Breast epithelium (tissue), 4 donors: ENCODE measurements around the gene SPIRE2. TPM values are rescaled to one million over a fixed set of nuclear protein-coding genes. Genes with fewer than 3 reads are reported as not detected.

ENCODE experiments used
- DNase-seq, 2 donors: peaks; one replicate each; pipeline ENCODE4 v3.0.0-alpha.2; 2019; ENCODE audit warnings: low spot score in 2 of 2
- H3K27ac ChIP-seq, 2 donors: fragments of 200-600 bp; sonication (generic) in 1 of 2; one replicate each; pipeline ENCODE4 v1.5.1; 2016 to 2019; ENCODE audit warnings: mild to moderate bottlenecking in 1 of 2
- H3K27me3 ChIP-seq, 2 donors: fragments of 200-600 bp; sonication (generic) in 1 of 2; one replicate each; pipeline versions ENCODE4 v1.5.1 to v1.6.0; 2017 to 2019; ENCODE audit warnings: control low read depth in 1 of 2, mild to moderate bottlenecking in 1 of 2
- H3K36me3 ChIP-seq: fragments of 200-600 bp; one replicate; pipeline ENCODE4 v1.5.1; 2019
- H3K4me1 ChIP-seq, 2 donors: fragments of 200-600 bp; sonication (generic); one replicate each; pipeline ENCODE4 v1.5.1; 2016 to 2019; ENCODE audit warnings: control low read depth in 1 of 2
- H3K4me3 ChIP-seq, 3 donors: fragments of 200-600 bp; sonication (generic); 1 replicate in 2 of 3; 2 replicates in 1 of 3; pipeline ENCODE4 v1.5.1; 2016 to 2019; ENCODE audit warnings: mild to moderate bottlenecking in 3 of 3, moderate library complexity in 2 of 3
- H3K9me3 ChIP-seq, 2 donors: fragments of 200-600 bp; sonication (generic) in 1 of 2; one replicate each; pipeline ENCODE4 v1.5.1; 2016 to 2019; ENCODE audit warnings: control low read depth in 1 of 2
- POLR2A ChIP-seq: fragments of 450-650 bp; IDR thresholded peaks from one replicate; pipeline ENCODE4 v1.6.1; 2016; ENCODE audit warnings: antibody characterized with exemption, mild to moderate bottlenecking, moderate library complexity
- POLR2AphosphoS5 ChIP-seq, 3 donors: sonication (generic); formaldehyde crosslinking; IDR thresholded peaks; one replicate each; pipeline ENCODE4 v1.6.1; 2017; ENCODE audit warnings: antibody characterized with exemption in 3 of 3
- intact Hi-C: fragments of 100-400 bp; cut with DNase I; formaldehyde crosslinking; loops from one replicate; pipeline ENCODE4 v1.15.1; 2023; ENCODE audit warnings: low total_unique reads
- total RNA-seq, 3 donors: library from RNA; depleted of rRNA; stranded (reverse); fragments of >200 nt; gene quantifications; one replicate each; pipeline ENCODE4 v1.1.0, GENCODE V29; 2016
- TF ChIP-seq, protein P1 (sequence below), 3 donors: fragments of 450-650 bp; IDR thresholded peaks; one replicate each; pipeline ENCODE4 v1.5.1; 2016 to 2017; ENCODE audit warnings: antibody characterized with exemption in 3 of 3, mild to moderate bottlenecking in 3 of 3, moderate library complexity in 3 of 3

Gene SPIRE2
- total RNA-seq, 3 donors from 2014 or later = 1.3 to 11.1 (median 7.8) TPM

DNA sequence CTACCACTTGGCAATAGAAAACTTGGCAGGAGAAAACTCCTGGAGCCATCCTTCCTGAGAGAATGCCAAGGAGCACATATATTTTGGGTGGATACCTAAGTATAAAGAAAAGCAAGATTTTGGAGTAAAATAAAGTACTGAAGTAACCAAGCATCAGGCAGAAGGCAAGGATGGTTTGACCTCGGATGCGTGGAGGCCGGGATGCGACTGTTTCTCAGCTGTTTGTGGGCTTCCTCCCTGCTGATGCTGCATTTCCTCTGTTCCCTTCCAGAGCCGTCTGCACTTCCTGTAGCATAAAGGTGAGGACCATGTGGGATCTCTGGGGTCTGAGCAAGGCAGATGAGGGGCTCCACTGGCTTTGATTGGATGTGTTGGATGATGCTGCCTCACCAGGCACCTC, 39.6 kb downstream of the SPIRE2 start:
- H3K9me3 ChIP-seq = peaks cover 7 to 9% of the 10 kb centered on the region in 2 donors
- peaks cover 0 to 3% of the 10 kb centered on the region in 2 donors for H3K4me1 ChIP-seq
- H3K27ac ChIP-seq = no peak overlapping the region
- no peak for TF ChIP-seq POLR2AphosphoS5 (IDR thresholded peaks at IDR 0.05)
- no peaks in the 10 kb centered on the region for H3K27me3 ChIP-seq
- DNase-seq = no peak
- no peak overlapping the region for H3K4me3 ChIP-seq
- H3K36me3 ChIP-seq = no peaks in the 10 kb centered on the region
- intact Hi-C loops = no loop called here

- no peak for DNase-seq
- TF ChIP-seq, protein P1, sequence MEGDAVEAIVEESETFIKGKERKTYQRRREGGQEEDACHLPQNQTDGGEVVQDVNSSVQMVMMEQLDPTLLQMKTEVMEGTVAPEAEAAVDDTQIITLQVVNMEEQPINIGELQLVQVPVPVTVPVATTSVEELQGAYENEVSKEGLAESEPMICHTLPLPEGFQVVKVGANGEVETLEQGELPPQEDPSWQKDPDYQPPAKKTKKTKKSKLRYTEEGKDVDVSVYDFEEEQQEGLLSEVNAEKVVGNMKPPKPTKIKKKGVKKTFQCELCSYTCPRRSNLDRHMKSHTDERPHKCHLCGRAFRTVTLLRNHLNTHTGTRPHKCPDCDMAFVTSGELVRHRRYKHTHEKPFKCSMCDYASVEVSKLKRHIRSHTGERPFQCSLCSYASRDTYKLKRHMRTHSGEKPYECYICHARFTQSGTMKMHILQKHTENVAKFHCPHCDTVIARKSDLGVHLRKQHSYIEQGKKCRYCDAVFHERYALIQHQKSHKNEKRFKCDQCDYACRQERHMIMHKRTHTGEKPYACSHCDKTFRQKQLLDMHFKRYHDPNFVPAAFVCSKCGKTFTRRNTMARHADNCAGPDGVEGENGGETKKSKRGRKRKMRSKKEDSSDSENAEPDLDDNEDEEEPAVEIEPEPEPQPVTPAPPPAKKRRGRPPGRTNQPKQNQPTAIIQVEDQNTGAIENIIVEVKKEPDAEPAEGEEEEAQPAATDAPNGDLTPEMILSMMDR (IDR thresholded peaks at IDR 0.05) = no peak
- Histone ChIP-seq H3K36me3 (no peaks in the 10 kb centered on the region), H3K27me3 (no peaks in the 10 kb centered on the region), H3K9me3 (peaks cover 7 to 9% of the 10 kb centered on the region in 2 donors), H3K4me3 (no peak overlapping the region), H3K27ac (no peak overlapping the region), H3K4me1 (peaks cover 0 to 3% of the 10 kb centered on the region in 2 donors)
- intact Hi-C loops = no loop called here
Measured at GRCh38 chr16:89869911-89870310, 41.6 kb downstream of the SPIRE2 start.

DNA sequence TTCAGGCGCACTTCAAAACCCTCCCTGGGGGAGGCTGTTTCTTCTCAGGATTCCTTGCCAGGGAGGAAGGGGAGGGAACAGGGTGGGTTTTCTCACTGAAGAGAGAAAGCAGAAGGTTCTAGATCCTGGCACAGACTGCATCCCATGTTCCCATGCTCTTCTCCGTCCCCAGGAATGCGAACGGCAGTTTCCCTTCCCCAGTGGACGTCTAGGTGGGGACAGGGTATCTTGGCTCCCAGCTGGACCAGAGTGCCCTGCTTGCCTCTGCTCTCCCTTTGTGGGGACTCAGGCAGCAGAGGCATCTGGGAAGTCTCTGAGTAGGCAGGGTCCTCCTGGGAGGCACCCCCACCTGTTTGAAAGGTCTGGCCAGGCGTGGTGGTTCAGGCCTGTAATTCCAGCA, 42.2 kb downstream of the SPIRE2 start:
- Histone ChIP-seq H3K27ac (no peak overlapping the region), H3K4me1 (peaks cover 0 to 3% of the 10 kb centered on the region in 2 donors), H3K4me3 (no peak overlapping the region), H3K9me3 (peaks cover 7 to 9% of the 10 kb centered on the region in 2 donors), H3K27me3 (no peaks in the 10 kb centered on the region), H3K36me3 (no peaks in the 10 kb centered on the region)
- intact Hi-C loops = no loop called here
- no peak for DNase-seq
- TF ChIP-seq POLR2A = no peak
- TF ChIP-seq, protein P1 (IDR thresholded peaks at IDR 0.05) = no peak
- no peak for TF ChIP-seq POLR2AphosphoS5 (IDR thresholded peaks at IDR 0.05)

- Histone ChIP-seq H3K36me3 (no peaks in the 10 kb centered on the region), H3K27ac (no peak overlapping the region), H3K27me3 (no peaks in the 10 kb centered on the region), H3K9me3 (peaks cover 7 to 9% of the 10 kb centered on the region in 2 donors), H3K4me1 (peaks cover 0 to 3% of the 10 kb centered on the region in 2 donors), H3K4me3 (no peak overlapping the region)
- no peak for DNase-seq
- TF ChIP-seq, protein P1 (IDR thresholded peaks at IDR 0.05) = no peak
- TF ChIP-seq POLR2A = no peak
- no peak for TF ChIP-seq POLR2AphosphoS5 (IDR thresholded peaks at IDR 0.05)
- intact Hi-C loops = no loop called here
Measured at GRCh38 chr16:89871895-89872294, 43.6 kb downstream of the SPIRE2 start.

GRCh38 chr16:89873109-89873971, 45.1 kb downstream of the SPIRE2 start, which contains the start of gene TCF25:
TCF25 (plus strand) TSS chr16:89873592; CDS start chr16:89873668, 76 bp downstream.
- DNase-seq = peak; percentile 56 to 85
- peaks cover 0 to 3% of the 10 kb centered on the region in 2 donors for H3K4me1 ChIP-seq
- TF ChIP-seq POLR2A (peak; percentile 82), POLR2AphosphoS5 (IDR thresholded peaks at IDR 0.05) (peak; percentile 87 to 94 (median 89))
- TF ChIP-seq, protein P1 (IDR thresholded peaks at IDR 0.05) = peak in 2 of 3 donors; percentile 4 to 19
- peak within 1 kb of the TSS; percentile 89 to 99 (median 89) for H3K4me3 ChIP-seq
- H3K9me3 ChIP-seq = no peaks in the 10 kb centered on the region
- intact Hi-C loops = no loop called here
- H3K27ac ChIP-seq = peak within 1 kb of the TSS; percentile 99 to 100
- no peaks in the 10 kb centered on the region for H3K27me3 ChIP-seq
- no peaks in the 10 kb centered on the region for H3K36me3 ChIP-seq
